GM18909 (cell line): ENCODE measurements around the gene SLC11A2.
"Not testable (repeated sequence)": the region's sequence is repeated elsewhere in the genome, so short reads cannot be mapped to it uniquely, and the experiment has no call there.

ENCODE experiments used
- ATAC-seq: cut with Tn5 transposase; IDR thresholded peaks from one replicate; pipeline ENCODE4 v1.9.1; 2021; ENCODE audit warnings: mild to moderate bottlenecking; ENCODE audit not compliant: unreplicated experiment, poor library complexity

SLC11A2 gene

DNA sequence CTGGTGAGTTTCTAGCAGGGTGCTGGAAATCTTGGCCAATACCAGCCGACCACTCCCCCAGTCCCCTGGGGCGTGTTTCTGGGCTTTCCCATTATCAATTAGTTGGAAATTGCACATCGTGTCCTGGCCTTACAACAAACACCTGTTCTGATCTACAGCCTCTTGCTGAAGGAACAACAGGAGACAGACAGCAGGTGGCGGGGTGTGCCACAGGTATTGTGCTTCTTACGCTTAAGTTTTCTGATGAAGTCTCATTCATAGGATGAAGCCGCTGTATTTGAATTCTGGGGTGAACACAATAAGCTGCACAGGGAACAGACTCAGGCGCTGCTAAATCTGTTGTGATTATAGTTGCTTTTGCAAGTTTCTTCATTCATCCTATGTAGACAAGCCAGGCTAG, 73.1 kb downstream of the SLC11A2 start:
- ATAC-seq = no peak

DNA sequence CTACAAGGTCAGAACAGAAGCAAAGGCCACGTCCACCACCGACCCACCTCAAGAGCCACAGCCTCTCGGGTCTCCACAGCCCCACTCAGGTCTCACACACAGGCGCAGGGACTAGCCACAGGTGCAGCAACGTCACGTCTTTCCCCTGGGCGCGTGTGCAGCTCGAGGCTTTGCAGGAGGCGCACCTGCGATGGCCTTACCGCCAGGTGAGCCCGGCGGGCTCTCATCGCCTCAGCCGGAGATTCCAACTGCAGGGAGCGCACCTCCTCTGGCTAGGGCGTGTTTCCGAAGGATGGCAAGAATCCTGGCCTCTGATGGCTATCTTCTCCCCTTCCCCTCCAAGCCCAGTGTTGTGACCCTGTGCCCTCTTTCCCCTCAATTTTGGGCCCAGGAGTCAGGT, 73.7 kb downstream of the SLC11A2 start, which contains the start of gene HIGD1C:
HIGD1C (plus strand) TSS at position 35 of the 400 bp plus-strand sequence. CDS start 1,455 bp downstream, outside the sequence.
- ATAC-seq = no peak

DNA sequence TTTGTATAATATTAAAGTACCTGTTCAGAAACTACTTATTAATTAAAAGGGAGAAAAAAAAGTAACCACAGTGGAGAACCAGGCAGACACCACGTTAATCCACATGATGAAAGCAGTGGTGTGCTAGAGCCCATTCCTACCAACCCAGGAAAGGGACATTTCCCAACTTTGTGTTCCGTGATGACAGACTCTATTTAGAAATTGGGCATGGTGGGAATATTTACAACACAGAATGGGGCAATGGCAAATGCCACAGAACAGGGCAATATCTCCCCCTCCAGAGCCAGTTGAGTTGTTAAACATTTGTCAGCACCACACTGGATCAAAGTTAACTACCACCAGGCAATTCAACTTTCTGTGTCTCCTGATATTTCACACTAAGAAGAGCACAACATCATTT, 75.1 kb downstream of the SLC11A2 start:
- no peak for ATAC-seq

DNA sequence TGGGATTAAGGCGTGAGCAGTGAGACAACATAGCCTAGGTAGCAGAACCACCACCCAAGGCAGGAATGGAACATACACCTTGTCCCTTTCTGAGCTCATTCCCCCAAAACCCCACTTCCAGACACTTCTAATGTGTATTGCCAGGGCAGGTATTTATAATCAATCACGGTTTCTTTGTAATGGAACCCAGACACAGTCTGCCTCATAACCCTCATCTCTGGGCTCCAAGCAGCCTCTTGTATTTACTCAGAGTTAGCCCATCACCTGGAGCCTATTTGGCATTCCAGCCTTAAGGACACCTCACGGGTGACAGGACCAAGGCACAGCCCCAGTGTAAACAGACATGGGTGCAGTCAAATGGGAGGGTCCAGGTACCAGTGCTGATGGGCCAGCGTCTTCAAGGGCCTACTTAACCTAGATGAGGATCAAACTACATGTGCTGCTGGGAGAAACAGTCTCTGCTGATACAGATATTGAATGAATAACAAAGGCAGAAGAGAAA, 76.3 kb downstream of the SLC11A2 start:
- no peak for ATAC-seq

DNA sequence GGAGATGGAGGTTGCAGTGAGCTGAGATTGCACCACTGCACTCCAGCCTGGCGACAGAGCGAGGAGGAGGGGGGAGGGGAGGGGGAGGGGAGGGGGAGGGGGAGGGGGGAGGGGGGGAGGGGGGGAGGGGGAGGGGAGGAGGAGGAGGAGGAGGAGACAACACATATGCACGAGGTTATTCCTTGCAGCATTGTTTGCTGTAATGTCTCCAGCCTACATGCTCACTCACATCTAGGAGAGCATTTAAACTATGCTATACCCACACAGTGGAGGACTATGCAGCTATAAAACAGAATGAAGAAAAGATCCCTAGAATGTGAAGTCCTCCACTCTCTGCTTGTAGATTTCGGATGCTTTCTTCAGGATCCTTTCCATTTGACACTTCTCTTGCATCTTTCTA, 77.4 kb downstream of the SLC11A2 start:
- ATAC-seq = no peak

DNA sequence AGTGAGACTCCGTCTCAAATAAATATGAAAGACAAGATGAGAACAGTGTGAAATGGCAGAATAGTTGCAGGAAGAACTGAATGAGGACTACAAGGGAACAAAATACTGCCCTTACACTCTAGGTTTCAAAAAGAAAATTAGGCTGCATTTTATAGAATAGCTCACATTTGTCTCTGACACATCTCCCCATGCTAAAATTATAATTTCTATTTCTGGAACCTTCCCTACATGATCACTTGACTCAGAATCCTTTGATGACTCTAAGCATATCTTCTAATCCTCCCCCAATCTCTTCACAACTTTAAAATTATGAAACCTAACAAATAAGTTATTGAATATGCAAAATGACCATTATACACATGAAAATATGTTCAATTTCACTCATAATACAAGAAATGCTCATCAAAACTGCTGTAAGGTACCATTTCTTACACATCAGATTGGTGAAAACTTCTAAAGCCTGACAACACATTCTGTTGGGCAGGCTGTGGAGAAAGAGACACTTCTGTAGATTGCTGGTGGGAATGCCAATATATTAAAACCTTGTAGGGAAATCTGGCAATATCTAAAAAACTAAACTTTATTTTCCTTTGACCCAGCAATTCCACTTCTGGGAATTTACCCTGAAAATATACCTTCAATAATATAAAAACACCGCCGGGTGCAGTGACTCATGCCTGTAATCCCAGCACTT, 78.1 kb downstream of the SLC11A2 start:
- no peak for ATAC-seq

DNA sequence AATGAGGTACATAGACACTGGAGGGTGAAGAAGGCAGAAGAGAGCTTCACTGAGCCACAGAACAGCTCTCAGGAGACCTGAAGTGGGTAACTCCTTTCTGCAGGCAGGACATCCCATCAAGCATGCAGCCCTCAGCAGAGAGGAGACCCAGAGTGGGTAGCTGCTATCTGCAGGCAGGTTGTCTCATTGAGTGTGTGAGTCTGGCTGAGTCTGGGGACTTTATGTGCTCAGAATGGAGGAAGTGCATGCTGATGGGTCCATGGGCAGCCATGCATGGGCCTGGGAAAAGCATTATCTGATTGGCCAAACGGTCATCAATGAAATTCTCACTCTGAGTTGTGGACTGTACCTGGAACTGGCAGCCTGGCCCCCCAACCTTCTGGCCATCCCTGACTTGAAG, 88.5 kb downstream of the SLC11A2 start:
- ATAC-seq = no peak

DNA sequence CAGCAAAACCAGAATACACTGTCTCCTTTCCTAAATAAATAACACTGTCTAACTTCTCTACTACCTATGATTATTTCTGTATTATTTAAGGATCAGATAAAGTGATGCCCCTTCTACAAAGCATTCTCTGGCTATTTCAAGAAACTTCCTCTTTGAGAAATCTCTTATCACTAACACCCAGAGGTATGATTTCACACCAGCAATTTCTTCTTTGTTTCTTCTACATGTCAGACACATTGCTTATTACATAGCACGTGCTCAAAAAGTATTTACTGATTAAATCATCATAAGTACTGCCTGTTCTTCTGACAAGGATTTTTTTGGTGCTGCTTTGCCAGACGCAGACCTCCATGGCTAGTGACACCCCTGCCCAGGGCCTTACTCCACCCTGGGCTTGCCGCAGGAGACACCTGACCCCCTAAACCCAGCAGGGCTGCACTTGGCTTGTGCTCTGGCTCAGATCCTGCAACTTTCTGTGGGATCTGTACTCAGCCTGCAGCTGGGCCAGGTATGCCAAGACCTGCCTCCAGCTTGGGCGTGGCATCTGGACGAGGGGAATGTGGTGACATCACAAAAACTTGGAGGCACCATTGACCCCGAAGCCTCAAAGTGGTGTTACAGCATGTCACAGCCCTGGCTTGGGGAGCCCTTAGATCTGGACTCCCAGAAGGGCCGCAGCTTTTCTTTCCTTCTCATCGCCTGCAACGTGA, 89.2 kb downstream of the SLC11A2 start:
- no peak for ATAC-seq

DNA sequence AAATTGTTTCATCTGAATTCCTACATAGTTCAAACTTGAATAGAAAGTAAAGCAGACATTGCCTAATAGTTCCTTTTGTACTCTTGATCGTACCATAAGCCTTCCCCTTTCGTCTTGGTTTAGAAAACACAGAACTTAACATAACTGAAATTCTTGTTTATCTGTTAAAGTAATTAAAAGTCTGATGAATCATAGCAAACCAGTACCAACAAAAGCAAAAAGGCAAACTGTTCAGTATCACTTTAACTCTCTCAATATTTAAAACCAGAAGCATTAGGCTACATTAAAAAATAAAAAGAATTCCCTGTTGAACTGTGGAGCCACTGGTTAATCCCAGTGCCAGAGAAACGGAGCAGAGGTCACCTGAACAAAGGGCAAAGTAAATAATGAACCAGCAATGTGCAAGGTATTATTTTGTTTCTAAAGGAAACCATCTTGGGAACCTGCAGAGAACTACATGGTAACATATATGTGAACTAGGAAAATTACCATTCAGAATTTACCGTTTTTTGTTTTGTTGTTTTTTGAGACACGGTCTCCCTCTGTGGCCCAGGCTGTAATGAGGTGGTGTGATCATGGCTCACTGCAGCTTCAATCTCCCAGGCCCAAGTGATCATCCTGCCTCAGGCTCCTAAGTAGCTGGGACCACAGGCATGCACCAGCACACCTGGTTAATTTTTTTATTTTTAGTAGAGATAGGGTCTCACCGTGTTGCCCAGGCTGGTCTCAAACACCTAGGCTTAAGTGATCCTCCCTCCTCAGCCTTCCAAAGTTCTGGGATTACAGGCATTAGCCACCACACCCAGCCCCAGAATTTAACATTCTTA, 91.0 kb downstream of the SLC11A2 start:
- ATAC-seq = no peak

DNA sequence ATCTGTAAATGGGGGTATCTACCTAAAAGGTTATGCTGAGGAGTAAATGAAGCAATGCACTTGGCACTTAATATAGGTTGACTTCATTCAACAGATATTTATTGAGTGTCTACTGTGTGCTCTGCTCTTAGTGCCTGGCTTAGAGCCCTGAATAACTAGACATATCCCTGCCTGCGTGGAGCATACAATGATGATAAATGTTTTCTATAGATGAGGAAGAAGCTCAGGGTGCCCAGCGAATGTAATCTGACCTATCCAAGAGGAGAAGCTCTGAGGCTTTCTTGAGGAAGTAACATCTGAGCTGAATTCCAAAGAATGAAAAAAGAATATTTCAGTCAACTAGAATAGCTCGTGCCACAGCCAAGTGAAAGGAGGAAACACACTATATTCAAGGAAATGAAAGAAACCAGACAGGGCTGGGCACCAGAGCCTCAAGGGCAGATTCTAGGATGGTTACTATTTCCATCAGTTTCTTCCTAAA, 91.8 kb downstream of the SLC11A2 start:
- ATAC-seq = no peak

DNA sequence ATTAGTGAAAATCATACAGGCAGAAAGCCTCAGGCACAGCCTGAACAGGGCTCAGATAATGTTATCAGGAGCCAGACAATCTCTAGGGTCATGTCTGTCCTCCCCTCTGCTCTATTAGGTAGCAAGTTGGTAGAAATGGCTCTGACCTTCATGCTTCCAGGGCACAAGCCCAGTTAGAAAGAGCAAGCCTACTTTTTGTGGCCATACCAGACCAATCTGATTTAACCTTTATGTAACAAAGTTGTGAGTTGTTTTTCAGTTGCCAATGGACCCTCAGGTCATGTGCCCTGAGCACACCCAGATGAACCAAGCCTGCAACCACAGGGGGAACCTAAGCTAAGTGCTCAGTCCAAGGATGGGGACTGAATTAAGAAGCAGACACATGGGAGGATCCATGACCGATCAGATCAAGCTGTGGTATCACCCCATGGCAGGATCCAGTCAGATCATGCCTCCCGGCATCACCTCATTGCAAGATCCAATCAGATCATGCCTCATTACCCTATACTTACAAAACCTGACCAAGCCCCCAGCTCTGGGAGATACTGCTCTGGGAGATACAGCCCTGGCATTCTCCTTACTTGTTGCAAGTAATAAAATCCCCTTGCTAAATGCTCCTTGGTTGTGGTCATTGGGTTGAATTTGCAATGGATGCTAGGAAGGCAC, 92.6 kb downstream of the SLC11A2 start:
- ATAC-seq = no peak

DNA sequence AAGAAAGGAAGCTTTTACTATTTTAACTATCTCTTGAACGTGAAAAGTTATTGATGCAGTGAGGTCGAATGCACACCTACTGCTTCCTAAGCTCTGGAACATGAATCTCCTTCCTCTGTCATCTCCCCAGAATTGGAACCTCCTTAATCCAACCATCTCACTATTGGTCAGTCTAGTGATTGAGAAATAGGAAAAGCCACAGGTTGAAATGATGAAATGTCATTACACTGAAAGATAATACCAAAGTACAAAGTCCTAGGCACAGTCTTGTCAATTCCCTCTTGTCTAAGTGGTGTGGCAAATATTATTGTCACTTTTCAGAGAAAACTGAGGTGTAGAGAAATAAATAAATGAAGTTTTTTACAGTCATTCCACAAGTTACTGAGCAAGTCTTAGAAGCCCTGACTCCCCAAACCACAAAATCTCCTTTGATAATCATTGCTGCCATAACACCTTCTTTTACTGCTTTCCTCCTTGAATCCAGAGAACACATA, 93.3 kb downstream of the SLC11A2 start:
- no peak for ATAC-seq

DNA sequence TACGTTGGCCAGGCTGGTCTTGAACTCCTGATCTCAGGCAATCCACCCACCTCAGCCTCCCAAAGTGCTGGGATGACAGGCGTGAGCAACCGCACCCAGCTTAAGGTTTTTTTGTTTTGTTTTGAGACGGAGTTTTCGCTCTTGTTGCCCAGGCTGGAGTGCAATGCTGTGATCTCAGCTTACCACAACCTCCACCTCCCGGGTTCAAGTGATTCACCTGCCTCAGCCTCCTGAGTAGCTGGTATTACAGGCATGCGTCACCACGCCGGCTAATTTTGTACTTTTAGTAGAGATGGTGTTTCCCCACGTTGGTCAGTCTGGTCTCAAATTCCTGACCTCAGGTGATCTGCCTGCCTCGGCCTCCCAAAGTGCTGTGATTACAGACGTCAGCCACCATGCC, 95.7 kb downstream of the SLC11A2 start:
- ATAC-seq = not testable (repeated sequence)

DNA sequence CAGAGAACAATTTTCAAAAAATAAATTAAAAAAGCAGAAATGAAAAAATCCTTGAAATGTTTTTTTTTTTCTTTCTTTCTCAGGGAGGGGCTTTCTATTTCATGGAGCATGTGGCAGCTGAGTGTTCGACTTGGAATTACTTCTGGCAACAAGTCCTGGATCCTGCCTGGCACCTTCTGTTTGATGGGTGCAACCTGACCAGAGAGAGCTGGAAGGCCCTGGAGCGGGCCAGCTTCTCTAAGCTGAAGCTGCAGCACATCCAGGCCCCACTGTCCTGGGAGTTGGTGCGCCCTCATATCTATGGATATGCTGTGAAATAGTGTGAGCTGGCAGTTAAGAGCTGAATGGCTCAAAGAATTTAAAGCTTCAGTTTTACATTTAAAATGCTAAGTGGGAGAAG, 96.4 kb downstream of the SLC11A2 start:
- ATAC-seq = no peak
